Naive thymus-derived CD4-positive, alpha-beta T cell (primary cell): ENCODE data around the gene LRRN3. TPM values are rescaled to one million over a fixed set of nuclear protein-coding genes. Genes with fewer than 3 reads are reported as not detected.

ENCODE experiments used
- ATAC-seq: fragments of 150-1000 bp; cut with Tn5 transposase; 2 replicates; pipeline ENCODE4 v1.10.0; 2021; ENCODE audit warnings: mild to moderate bottlenecking, moderate library complexity
- CTCF ChIA-PET: fragments of 350-600 bp; sonication (Branson Sonifier 250); formaldehyde crosslinking; loops from one replicate; lab custom pipeline; 2021; ENCODE audit warnings: antibody characterized with exemption; lab: Charles Lee
- POLR2A ChIA-PET: fragments of 350-600 bp; sonication (Branson Sonifier 250); formaldehyde crosslinking; loops from one replicate; lab custom pipeline; 2021; ENCODE audit warnings: antibody characterized with exemption, inconsistent platforms; lab: Charles Lee
- DNase-seq, 9 donors: peaks; one replicate each; pipeline versions ENCODE4 v3.0.0 to v3.0.0-alpha.2; 2020 to 2022; ENCODE audit warnings: mixed read lengths in 1 of 9
- H3K27ac ChIP-seq: one replicate; pipeline ENCODE4 v1.7.0; 2013; ENCODE audit warnings: mild to moderate bottlenecking, low read depth, low read length, moderate library complexity
- H3K27me3 ChIP-seq, 2 donors: one replicate each; pipeline ENCODE4 v1.7.0; 2013; ENCODE audit warnings: low read length in 2 of 2, mild to moderate bottlenecking in 2 of 2, moderate library complexity in 2 of 2; ENCODE audit not compliant: control insufficient read depth in 2 of 2, insufficient read depth in 2 of 2
- H3K36me3 ChIP-seq, 3 experiments: 1 replicate in 2 of 3; 2 replicates in 1 of 3; pipeline ENCODE4 v1.7.0; 2013; ENCODE audit warnings: low read length in 3 of 3, mild to moderate bottlenecking in 3 of 3, moderate library complexity in 1 of 3; ENCODE audit not compliant: insufficient read depth in 3 of 3, control insufficient read depth in 2 of 3
- H3K4me1 ChIP-seq, 2 donors: one replicate each; pipeline ENCODE4 v1.7.0; 2013; ENCODE audit warnings: low read length in 2 of 2, mild to moderate bottlenecking in 2 of 2, moderate library complexity in 1 of 2; ENCODE audit not compliant: control insufficient read depth in 2 of 2, insufficient read depth in 2 of 2
- H3K4me3 ChIP-seq: 2 replicates; pipeline ENCODE4 v1.7.0; 2013; ENCODE audit warnings: mild to moderate bottlenecking, low read length
- H3K9me3 ChIP-seq, 3 experiments: 1 replicate in 2 of 3; 2 replicates in 1 of 3; pipeline ENCODE4 v1.7.0; 2013; ENCODE audit warnings: low read length in 3 of 3; ENCODE audit not compliant: control insufficient read depth in 2 of 3
- H3K27ac Mint-ChIP-seq, 9 donors: one replicate each; pipeline ENCODE4 v1.8.0; 2020 to 2022; ENCODE audit warnings: mixed read lengths in 9 of 9, mild to moderate bottlenecking in 8 of 9, moderate library complexity in 5 of 9, inconsistent platforms in 2 of 9
- H3K27me3 Mint-ChIP-seq, 5 donors: one replicate each; pipeline ENCODE4 v1.8.0; 2021 to 2022; ENCODE audit warnings: mixed read lengths in 5 of 5, mild to moderate bottlenecking in 1 of 5
- H3K36me3 Mint-ChIP-seq, 5 donors: one replicate each; pipeline ENCODE4 v1.8.0; 2020 to 2022; ENCODE audit warnings: mixed read lengths in 5 of 5, mild to moderate bottlenecking in 3 of 5, inconsistent platforms in 1 of 5
- H3K4me1 Mint-ChIP-seq, 7 donors: one replicate each; pipeline ENCODE4 v1.8.0; 2020 to 2022; ENCODE audit warnings: mixed read lengths in 7 of 7, mild to moderate bottlenecking in 3 of 7, inconsistent platforms in 1 of 7
- H3K4me3 Mint-ChIP-seq, 10 donors: one replicate each; pipeline ENCODE4 v1.8.0; 2020 to 2022; ENCODE audit warnings: mild to moderate bottlenecking in 10 of 10, mixed read lengths in 10 of 10, moderate library complexity in 6 of 10, inconsistent platforms in 2 of 10
- H3K9me3 Mint-ChIP-seq, 11 donors: one replicate each; pipeline ENCODE4 v1.8.0; 2020 to 2022; ENCODE audit warnings: mixed read lengths in 11 of 11, mild to moderate bottlenecking in 4 of 11, inconsistent platforms in 1 of 11, moderate library complexity in 1 of 11
- intact Hi-C, 2 donors: fragments of 100-400 bp; cut with micrococcal nuclease; formaldehyde crosslinking; loops; one replicate each; pipeline ENCODE4 v1.15.1; 2023
- polyA plus RNA-seq, 2 donors: library from polyadenylated mRNA; unstranded; fragments of 300-500 nt; fragmentation: Illumina TruSeq; gene quantifications; one replicate each; pipeline ENCODE4 v1.2.3, GENCODE V29; 2021
- total RNA-seq, 6 experiments: library from RNA in 5 of 6; stranded (reverse) in 5 of 6; gene quantifications; 1 replicate in 5 of 6; 2 replicates in 1 of 6; pipeline ENCODE4 v1.2.3 and lab custom pipeline; 2021 to 2026

The LRRN3 gene
- total and polyA plus RNA-seq, 7 experiments from 2014 or later = 7.6 to 288 (median 173) TPM

GRCh38 chr7:111129435-111129834 is 38.5 kb downstream of the LRRN3 start:
- Histone ChIP-seq H3K27ac (no peak overlapping the region), H3K4me3 (no peak overlapping the region), H3K9me3 (peaks cover 0 to 4% (median 4%) of the 10 kb centered on the region in 3 experiments), H3K27me3 (no peaks in the 10 kb centered on the region), H3K4me1 (no peaks in the 10 kb centered on the region), H3K36me3 (no peaks in the 10 kb centered on the region)
- CTCF ChIA-PET = interaction anchor here (0.6 kb wide), 1 partner anchor 16 kb away, joined by 3 read pairs; no protein-coding TSS in a partner anchor
- DNase-seq = no peak
- H3K36me3 Mint-ChIP-seq = peaks cover 0 to 13% (median 8%) of the 10 kb centered on the region in 5 donors
- no peak overlapping the region for H3K4me3 Mint-ChIP-seq
- H3K27ac Mint-ChIP-seq = no peak overlapping the region
- peaks cover 0 to 4% (median 0%) of the 10 kb centered on the region in 7 donors for H3K4me1 Mint-ChIP-seq
- intact Hi-C loops = no loop called here
- no peaks in the 10 kb centered on the region for H3K27me3 Mint-ChIP-seq
- H3K9me3 Mint-ChIP-seq = peaks cover 0 to 17% (median 7%) of the 10 kb centered on the region in 11 donors
- ATAC-seq = no peak
- POLR2A ChIA-PET = interaction anchor here (1.1 kb wide), 1 partner anchor 24 kb away, joined by 3 read pairs; no protein-coding TSS in a partner anchor

- Mint-ChIP-seq H3K36me3 (no peaks in the 10 kb centered on the region), H3K27ac (no peak overlapping the region), H3K27me3 (no peaks in the 10 kb centered on the region), H3K9me3 (peaks cover 0 to 5% (median 0%) of the 10 kb centered on the region in 11 donors), H3K4me1 (peaks cover 0 to 8% (median 2%) of the 10 kb centered on the region in 7 donors), H3K4me3 (no peak overlapping the region)
- Histone ChIP-seq H3K9me3 (no peaks in the 10 kb centered on the region), H3K4me1 (peaks cover 2 to 3% of the 10 kb centered on the region in 2 donors), H3K36me3 (no peaks in the 10 kb centered on the region), H3K27me3 (no peaks in the 10 kb centered on the region), H3K4me3 (no peak overlapping the region), H3K27ac (no peak overlapping the region)
- DNase-seq = no peak
- intact Hi-C loops = no loop called here
- ChIA-PET CTCF (no interaction called here), POLR2A (interaction anchor here (0.6 kb wide), 1 partner anchor 217 kb away, joined by 3 read pairs; no protein-coding TSS in a partner anchor)
- ATAC-seq = no peak
Measured at GRCh38 chr7:111132833-111133232, 41.9 kb downstream of the LRRN3 start.

GRCh38 chr7:111137296-111138192 is 46.6 kb downstream of the LRRN3 start:
- intact Hi-C loops = loop anchor here (1.0 to 5.0 kb wide), 2 partner anchors 11 to 45 kb away; partner anchors contain the start of gene LRRN3 (in 1 of the 2)
- H3K4me3 ChIP-seq = no peak overlapping the region
- CTCF ChIA-PET = interaction anchor here (0.6 to 1.0 kb wide), 2 partner anchors 39 to 542 kb away, joined by 3 read pairs; no protein-coding TSS in a partner anchor

GRCh38 chr7:111138193-111138569 is 47.3 kb downstream of the LRRN3 start:
- intact Hi-C loops = loop anchor here (1.0 to 5.0 kb wide), 2 partner anchors 12 to 46 kb away; partner anchors contain the start of gene LRRN3 (in 1 of the 2)

More at GRCh38 chr7:111137296-111138192, 46.6 kb downstream of the LRRN3 start:
- Mint-ChIP-seq H3K4me3 (peak overlapping the region in 4 of 10 donors; percentile 45 to 56 (median 48)), H3K9me3 (no peaks in the 10 kb centered on the region), H3K36me3 (no peaks in the 10 kb centered on the region), H3K4me1 (peaks cover 4 to 35% (median 20%) of the 10 kb centered on the region in 7 donors), H3K27me3 (no peaks in the 10 kb centered on the region), H3K27ac (peak overlapping the region in 4 of 9 donors; percentile 22 to 83 (median 60))
- Histone ChIP-seq H3K9me3 (no peaks in the 10 kb centered on the region), H3K36me3 (no peaks in the 10 kb centered on the region), H3K4me1 (peaks cover 6 to 14% of the 10 kb centered on the region in 2 donors), H3K27me3 (no peaks in the 10 kb centered on the region), H3K27ac (no peak overlapping the region)
- DNase-seq (peak in 3 of 9 donors; percentile 4 to 53 (median 10)), ATAC-seq (peak; percentile 60)
- POLR2A ChIA-PET = interaction anchor here (0.5 to 1.6 kb wide), 2 partner anchors 12 to 316 kb away, joined by 4 to 6 read pairs; no protein-coding TSS in a partner anchor

GRCh38 chr7:111138586-111138985 is 47.7 kb downstream of the LRRN3 start:
- H3K27ac ChIP-seq = no peak overlapping the region
- intact Hi-C loops = loop anchor here (1.0 to 5.0 kb wide), 2 partner anchors 12 to 46 kb away; partner anchors contain the start of gene LRRN3 (in 1 of the 2)
- Mint-ChIP-seq H3K9me3 (no peaks in the 10 kb centered on the region), H3K27ac (peak overlapping the region in 6 of 9 donors; percentile 22 to 83 (median 67)), H3K27me3 (no peaks in the 10 kb centered on the region), H3K4me3 (peak overlapping the region in 7 of 10 donors; percentile 26 to 56 (median 45)), H3K36me3 (no peaks in the 10 kb centered on the region), H3K4me1 (peaks cover 4 to 35% (median 20%) of the 10 kb centered on the region in 7 donors)
- peaks cover 6 to 14% of the 10 kb centered on the region in 2 donors for H3K4me1 ChIP-seq
- no peaks in the 10 kb centered on the region for H3K9me3 ChIP-seq
- no peak for ATAC-seq
- CTCF ChIA-PET = no interaction called here
- DNase-seq = no peak
- no peaks in the 10 kb centered on the region for H3K27me3 ChIP-seq
- H3K4me3 ChIP-seq = no peak overlapping the region
- H3K36me3 ChIP-seq = no peaks in the 10 kb centered on the region
- POLR2A ChIA-PET = interaction anchor here (0.6 to 1.6 kb wide), 3 partner anchors 13 to 1333 kb away, joined by 4 read pairs; no protein-coding TSS in a partner anchor

More at GRCh38 chr7:111138193-111138569, 47.3 kb downstream of the LRRN3 start:
- ChIA-PET CTCF (no interaction called here), POLR2A (interaction anchor here (0.5 to 1.6 kb wide), 3 partner anchors 12 to 1334 kb away, joined by 4 to 6 read pairs (median 4); no protein-coding TSS in a partner anchor)
- no peaks in the 10 kb centered on the region for H3K9me3 ChIP-seq
- DNase-seq (peak in 8 of 9 donors; percentile 40 to 73 (median 62)), ATAC-seq (peak; percentile 85)
- Mint-ChIP-seq H3K27ac (peak overlapping the region in 6 of 9 donors; percentile 22 to 83 (median 67)), H3K36me3 (no peaks in the 10 kb centered on the region), H3K9me3 (no peaks in the 10 kb centered on the region), H3K27me3 (no peaks in the 10 kb centered on the region), H3K4me1 (peaks cover 4 to 35% (median 20%) of the 10 kb centered on the region in 7 donors), H3K4me3 (peak overlapping the region in 7 of 10 donors; percentile 26 to 56 (median 45))
- no peak overlapping the region for H3K4me3 ChIP-seq
- H3K27me3 ChIP-seq = no peaks in the 10 kb centered on the region
- no peaks in the 10 kb centered on the region for H3K36me3 ChIP-seq
- H3K4me1 ChIP-seq = peaks cover 6 to 14% of the 10 kb centered on the region in 2 donors
- no peak overlapping the region for H3K27ac ChIP-seq

GRCh38 chr7:111140091-111140865 is 49.4 kb downstream of the LRRN3 start:
- DNase-seq = no peak
- H3K4me3 ChIP-seq = no peak overlapping the region
- no peaks in the 10 kb centered on the region for H3K36me3 ChIP-seq
- Mint-ChIP-seq H3K9me3 (no peaks in the 10 kb centered on the region), H3K27ac (peak overlapping the region in 3 of 9 donors; percentile 40 to 49 (median 46)), H3K27me3 (no peaks in the 10 kb centered on the region), H3K36me3 (no peaks in the 10 kb centered on the region), H3K4me1 (peaks cover 4 to 35% (median 20%) of the 10 kb centered on the region in 7 donors), H3K4me3 (no peak overlapping the region)
- ChIA-PET CTCF (no interaction called here), POLR2A (no interaction called here)
- H3K27ac ChIP-seq = no peak overlapping the region
- no peaks in the 10 kb centered on the region for H3K27me3 ChIP-seq
- ATAC-seq = no peak
- H3K4me1 ChIP-seq = peaks cover 6 to 14% of the 10 kb centered on the region in 2 donors
- no peaks in the 10 kb centered on the region for H3K9me3 ChIP-seq
- intact Hi-C loops = no loop called here
